SH-SY5Y (cell line): Measurements from ENCODE around the gene GFPT2.

ENCODE experiments used
- GATA2 ChIP-seq: IDR thresholded peaks from 2 replicates; pipeline ENCODE4 v1.6.1; 2011; ENCODE audit warnings: mild to moderate bottlenecking, low read depth, low read length
- GATA3 ChIP-seq: IDR thresholded peaks from 2 replicates; pipeline ENCODE4 v1.6.1; 2011; ENCODE audit warnings: low read depth, mild to moderate bottlenecking, low read length, moderate library complexity

GRCh38 chr5:180380441-180380840 is 27.3 kb upstream of the GFPT2 start:
- TF ChIP-seq GATA2 (no peak), GATA3 (no peak)
